Liver (tissue), 3 donors: ENCODE data around the gene MTO1.

Experiments
- ATF3 ChIP-seq: IDR thresholded peaks from 2 replicates; pipeline ENCODE4 v1.6.1; 2016; ENCODE audit warnings: antibody characterized with exemption
- CTCF ChIP-seq: fragments of 150-350 bp; IDR thresholded peaks from 2 replicates; pipeline ENCODE4 v1.5.1; 2017; ENCODE audit warnings: improper control_type of control experiment, low read depth, low read length; ENCODE audit not compliant: missing input control
- FOXA2 ChIP-seq: IDR thresholded peaks from 2 replicates; pipeline ENCODE4 v1.6.1; 2016; ENCODE audit warnings: antibody characterized with exemption
- MAX ChIP-seq: IDR thresholded peaks from 2 replicates; pipeline ENCODE4 v1.6.1; 2016; ENCODE audit warnings: antibody characterized with exemption
- RXRA ChIP-seq, 2 donors: IDR thresholded peaks; 2 replicates each; pipeline ENCODE4 v1.6.1; 2017 to 2018; ENCODE audit warnings: antibody characterized with exemption in 2 of 2, mild to moderate bottlenecking in 1 of 2
- SP1 ChIP-seq: IDR thresholded peaks from 2 replicates; pipeline ENCODE4 v1.6.1; 2018; ENCODE audit warnings: antibody characterized with exemption, mild to moderate bottlenecking
- TAF1 ChIP-seq: conservative IDR thresholded peaks from 2 replicates; pipeline ENCODE4 v1.6.1; 2016; ENCODE audit warnings: antibody characterized with exemption, mild to moderate bottlenecking
- YY1 ChIP-seq: IDR thresholded peaks from 2 replicates; pipeline ENCODE4 v1.6.1; 2016; ENCODE audit warnings: antibody characterized with exemption, mild to moderate bottlenecking
- donor health status: healthy.
- donor health status: healthy.

- TF ChIP-seq CTCF: no peak
- no peak for TF ChIP-seq SP1
- TF ChIP-seq ATF3: no peak
- TF ChIP-seq MAX: no peak
- no peak for TF ChIP-seq RXRA (IDR thresholded peaks at IDR 0.05)
- no peak for TF ChIP-seq TAF1
- TF ChIP-seq FOXA2: no peak
- no peak for TF ChIP-seq YY1
Measured at GRCh38 chr6:73418081-73418741, 43.3 kb upstream of the MTO1 start.
